ACHN (cell line): Measurements from ENCODE around the gene ZNF439.
"Not testable (repeated sequence)": the region's sequence is repeated elsewhere in the genome, so short reads cannot be mapped to it uniquely, and the experiment has no call there.

ENCODE experiments used
- DNase-seq: peaks from one replicate; pipeline ENCODE4 v3.0.0-alpha.2; 2015
- in situ Hi-C: cut with HindIII; loops from 2 replicates; pipeline ENCODE4 v1.10.0; 2017; ENCODE audit warnings: low sequenced_read_pairs, low pct_ligation_motif_present, low pct_unique_long_range_greater_than_20kb

Gene ZNF439

GRCh38 chr19:11848594-11849469 lies at the start of gene ZNF439:
ZNF439 (plus strand) TSS chr19:11848726; CDS start chr19:11848868, 142 bp downstream.
- DNase-seq, result no peak
- in situ Hi-C loops, result no loop called here

GRCh38 chr19:11806354-11807098 lies 42.0 kb upstream of the ZNF439 start:
- DNase-seq, result no peak
- in situ Hi-C loops, result no loop called here

GRCh38 chr19:11807099-11807380 lies 41.5 kb upstream of the ZNF439 start:
- in situ Hi-C loops, result no loop called here
- no peak for DNase-seq

GRCh38 chr19:11813703-11814028 lies 34.9 kb upstream of the ZNF439 start:
- DNase-seq, result no peak
- in situ Hi-C loops, result no loop called here

- in situ Hi-C loops, result no loop called here
- DNase-seq, result no peak
Observed at GRCh38 chr19:11814029-11814699, 34.4 kb upstream of the ZNF439 start, which contains the start of gene ZNF440. ZNF440 (plus strand) TSS chr19:11814273; CDS start chr19:11814448, 175 bp downstream.

- no peak for DNase-seq
- in situ Hi-C loops, result no loop called here
Observed at GRCh38 chr19:11814700-11815035, 33.9 kb upstream of the ZNF439 start.

GRCh38 chr19:11821474-11822109 lies 26.9 kb upstream of the ZNF439 start:
- DNase-seq, result no peak
- in situ Hi-C loops, result no loop called here

- DNase-seq, in situ Hi-C loops: not testable (repeated sequence)
Observed at GRCh38 chr19:11828957-11829876, 19.3 kb upstream of the ZNF439 start.

GRCh38 chr19:11832253-11832912 lies 16.1 kb upstream of the ZNF439 start:
- DNase-seq, result no peak
- in situ Hi-C loops, result no loop called here

- in situ Hi-C loops, result no loop called here
- DNase-seq, result no peak
Observed at GRCh38 chr19:11833541-11833940, 15.0 kb upstream of the ZNF439 start.

GRCh38 chr19:11835626-11836066 lies 12.9 kb upstream of the ZNF439 start:
- in situ Hi-C loops, DNase-seq: not testable (repeated sequence)

- in situ Hi-C loops, result no loop called here
- DNase-seq, result no peak
Observed at GRCh38 chr19:11843722-11844121, 4.8 kb upstream of the ZNF439 start.

- in situ Hi-C loops, DNase-seq: not testable (repeated sequence)
Observed at GRCh38 chr19:11847615-11848014, 911 bp upstream of the ZNF439 start.

- no peak for DNase-seq
- in situ Hi-C loops, result no loop called here
Observed at GRCh38 chr19:11848200-11848593, 329 bp upstream of the ZNF439 start.

GRCh38 chr19:11850289-11850688 lies 1.8 kb downstream of the ZNF439 start:
- in situ Hi-C loops, DNase-seq: not testable (repeated sequence)

- no peak for DNase-seq
- in situ Hi-C loops, result no loop called here
Observed at GRCh38 chr19:11853358-11853757, 4.8 kb downstream of the ZNF439 start.

GRCh38 chr19:11856596-11857250 lies 8.2 kb downstream of the ZNF439 start:
- no peak for DNase-seq
- in situ Hi-C loops, result no loop called here
